Gastroesophageal sphincter (tissue), 3 donors: ENCODE data around the gene NRDC.

Source experiments
- CTCF ChIP-seq, 4 experiments: fragments of 200-600 bp in 2 of 4; fragments of 450-650 bp in 2 of 4; sonication (generic) in 1 of 4; IDR thresholded peaks; one replicate each; pipeline ENCODE4 v1.5.1; 2017 to 2019; ENCODE audit warnings: antibody characterized with exemption in 4 of 4, mild to moderate bottlenecking in 2 of 4, moderate library complexity in 2 of 4
- EP300 ChIP-seq: sonication (generic); formaldehyde crosslinking; IDR thresholded peaks from one replicate; pipeline ENCODE4 v1.6.1; 2017; ENCODE audit warnings: antibody characterized with exemption, mild to moderate bottlenecking
- POLR2AphosphoS5 ChIP-seq: sonication (generic); formaldehyde crosslinking; IDR thresholded peaks from one replicate; pipeline ENCODE4 v1.6.1; 2017; ENCODE audit warnings: antibody characterized with exemption

DNA sequence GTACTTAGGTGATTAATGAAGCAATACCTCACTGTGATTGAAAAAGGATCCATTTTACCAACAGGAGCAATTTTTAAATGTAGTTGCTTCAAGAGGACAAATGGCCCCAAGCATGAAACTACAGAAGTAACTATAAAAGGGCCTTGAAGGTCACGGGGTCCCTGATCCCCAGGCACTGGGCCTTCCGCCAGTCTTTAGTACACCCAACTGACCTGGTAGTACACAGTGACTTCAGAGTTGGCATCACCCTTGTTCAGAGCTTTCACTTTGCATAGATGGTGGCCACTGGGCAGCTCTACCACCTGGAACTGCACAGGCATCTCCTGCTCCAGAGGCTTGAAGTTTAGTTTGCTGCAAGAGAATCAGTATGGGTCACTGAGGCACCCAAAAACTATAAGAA is 84.3 kb downstream of the NRDC start:
- no peak for TF ChIP-seq POLR2AphosphoS5
- no peak for TF ChIP-seq CTCF (IDR thresholded peaks at IDR 0.05)
- TF ChIP-seq EP300, result no peak
